ENCODE results near the gene TXNRD2.

DNA sequence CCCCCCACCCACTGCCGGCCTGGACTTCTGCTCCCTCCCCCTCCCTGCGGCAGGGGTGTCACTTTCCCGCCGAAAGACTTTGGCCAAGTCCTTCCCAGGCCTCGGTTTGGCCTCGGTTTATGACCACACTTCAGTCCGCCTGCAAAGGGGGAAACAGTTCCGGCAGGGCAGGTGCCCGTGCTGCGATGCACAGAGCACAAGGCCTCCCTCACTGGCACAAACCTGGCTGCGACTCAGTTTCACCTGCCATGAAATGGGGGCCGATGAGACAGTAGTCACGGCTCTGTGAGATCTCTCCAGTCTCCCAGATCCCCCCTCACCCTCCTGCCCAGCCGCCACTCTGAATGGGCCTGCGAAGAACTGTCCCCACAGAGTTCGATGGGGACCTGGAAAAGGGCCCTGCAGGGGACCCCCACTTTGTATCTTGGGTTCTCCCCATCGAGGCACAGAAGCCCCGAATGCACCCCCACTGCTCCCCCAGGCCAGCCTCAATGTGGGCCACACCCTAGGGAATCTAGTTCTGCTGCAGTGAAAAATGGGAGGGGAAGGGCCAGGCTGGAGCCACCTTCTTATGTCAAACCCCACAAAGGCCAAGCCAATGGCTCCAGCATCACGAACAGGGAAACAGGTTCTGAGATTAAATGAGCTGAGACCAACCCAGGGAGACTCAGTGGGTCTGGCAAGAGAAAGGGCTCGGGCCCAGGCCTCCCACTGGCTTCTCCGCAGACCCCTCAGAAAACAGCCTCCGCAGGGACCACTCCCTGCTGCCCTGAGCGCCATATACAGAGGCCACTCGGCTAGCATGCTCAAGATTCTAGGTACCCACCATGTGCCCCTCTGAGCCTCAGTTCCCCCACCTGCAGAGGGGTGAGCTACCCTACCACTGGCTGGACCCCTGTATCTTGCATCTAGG, 46.0 kb upstream of the TXNRD2 start:
- TF ChIP-seq, protein P1, sequence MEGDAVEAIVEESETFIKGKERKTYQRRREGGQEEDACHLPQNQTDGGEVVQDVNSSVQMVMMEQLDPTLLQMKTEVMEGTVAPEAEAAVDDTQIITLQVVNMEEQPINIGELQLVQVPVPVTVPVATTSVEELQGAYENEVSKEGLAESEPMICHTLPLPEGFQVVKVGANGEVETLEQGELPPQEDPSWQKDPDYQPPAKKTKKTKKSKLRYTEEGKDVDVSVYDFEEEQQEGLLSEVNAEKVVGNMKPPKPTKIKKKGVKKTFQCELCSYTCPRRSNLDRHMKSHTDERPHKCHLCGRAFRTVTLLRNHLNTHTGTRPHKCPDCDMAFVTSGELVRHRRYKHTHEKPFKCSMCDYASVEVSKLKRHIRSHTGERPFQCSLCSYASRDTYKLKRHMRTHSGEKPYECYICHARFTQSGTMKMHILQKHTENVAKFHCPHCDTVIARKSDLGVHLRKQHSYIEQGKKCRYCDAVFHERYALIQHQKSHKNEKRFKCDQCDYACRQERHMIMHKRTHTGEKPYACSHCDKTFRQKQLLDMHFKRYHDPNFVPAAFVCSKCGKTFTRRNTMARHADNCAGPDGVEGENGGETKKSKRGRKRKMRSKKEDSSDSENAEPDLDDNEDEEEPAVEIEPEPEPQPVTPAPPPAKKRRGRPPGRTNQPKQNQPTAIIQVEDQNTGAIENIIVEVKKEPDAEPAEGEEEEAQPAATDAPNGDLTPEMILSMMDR (conservative IDR thresholded peaks at IDR 0.05; ENCODE audit: low read depth, low read length) = no peak
- no peak for TF ChIP-seq FOS (IDR thresholded peaks at IDR 0.05; ENCODE audit: low read depth, low read length)
- no peak for TF ChIP-seq CEBPB (IDR thresholded peaks at IDR 0.05; ENCODE audit: low read depth, low read length)
- no peak for TF ChIP-seq SMC3 (IDR thresholded peaks at IDR 0.05; ENCODE audit: low read depth, low read length)
- TF ChIP-seq POLR2A (IDR thresholded peaks at IDR 0.05; ENCODE audit: low read depth, low read length) = no peak
- TF ChIP-seq RAD21 (IDR thresholded peaks at IDR 0.05; ENCODE audit: low read length) = no peak
- TF ChIP-seq, protein P2, sequence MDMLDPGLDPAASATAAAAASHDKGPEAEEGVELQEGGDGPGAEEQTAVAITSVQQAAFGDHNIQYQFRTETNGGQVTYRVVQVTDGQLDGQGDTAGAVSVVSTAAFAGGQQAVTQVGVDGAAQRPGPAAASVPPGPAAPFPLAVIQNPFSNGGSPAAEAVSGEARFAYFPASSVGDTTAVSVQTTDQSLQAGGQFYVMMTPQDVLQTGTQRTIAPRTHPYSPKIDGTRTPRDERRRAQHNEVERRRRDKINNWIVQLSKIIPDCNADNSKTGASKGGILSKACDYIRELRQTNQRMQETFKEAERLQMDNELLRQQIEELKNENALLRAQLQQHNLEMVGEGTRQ (IDR thresholded peaks at IDR 0.05; ENCODE audit: low read depth, low read length) = no peak

Data from IMR-90 (cell line).